Uterus (tissue), 2 donors: Measurements from ENCODE around the gene CSF3R.

Source experiments
- POLR2A ChIP-seq, 2 donors: fragments of 450-650 bp; IDR thresholded peaks; one replicate each; pipeline ENCODE4 v1.6.1; 2016; ENCODE audit warnings: antibody characterized with exemption in 2 of 2, mild to moderate bottlenecking in 1 of 2, moderate library complexity in 1 of 2
- TF ChIP-seq, protein P1 (sequence below), 4 experiments: fragments of 200-600 bp in 2 of 4; fragments of 450-650 bp in 2 of 4; sonication (generic) in 2 of 4; IDR thresholded peaks; one replicate each; pipeline ENCODE4 v1.5.1; 2016 to 2019; ENCODE audit warnings: antibody characterized with exemption in 4 of 4, mild to moderate bottlenecking in 2 of 4, moderate library complexity in 1 of 4

GRCh38 chr1:36475341-36475740 is 7.4 kb downstream of the CSF3R start:
- TF ChIP-seq, protein P1, sequence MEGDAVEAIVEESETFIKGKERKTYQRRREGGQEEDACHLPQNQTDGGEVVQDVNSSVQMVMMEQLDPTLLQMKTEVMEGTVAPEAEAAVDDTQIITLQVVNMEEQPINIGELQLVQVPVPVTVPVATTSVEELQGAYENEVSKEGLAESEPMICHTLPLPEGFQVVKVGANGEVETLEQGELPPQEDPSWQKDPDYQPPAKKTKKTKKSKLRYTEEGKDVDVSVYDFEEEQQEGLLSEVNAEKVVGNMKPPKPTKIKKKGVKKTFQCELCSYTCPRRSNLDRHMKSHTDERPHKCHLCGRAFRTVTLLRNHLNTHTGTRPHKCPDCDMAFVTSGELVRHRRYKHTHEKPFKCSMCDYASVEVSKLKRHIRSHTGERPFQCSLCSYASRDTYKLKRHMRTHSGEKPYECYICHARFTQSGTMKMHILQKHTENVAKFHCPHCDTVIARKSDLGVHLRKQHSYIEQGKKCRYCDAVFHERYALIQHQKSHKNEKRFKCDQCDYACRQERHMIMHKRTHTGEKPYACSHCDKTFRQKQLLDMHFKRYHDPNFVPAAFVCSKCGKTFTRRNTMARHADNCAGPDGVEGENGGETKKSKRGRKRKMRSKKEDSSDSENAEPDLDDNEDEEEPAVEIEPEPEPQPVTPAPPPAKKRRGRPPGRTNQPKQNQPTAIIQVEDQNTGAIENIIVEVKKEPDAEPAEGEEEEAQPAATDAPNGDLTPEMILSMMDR (IDR thresholded peaks at IDR 0.05) = no peak
- no peak for TF ChIP-seq POLR2A (IDR thresholded peaks at IDR 0.05)
